SKM-1 treated with dmso at 0.1 percent for 144 hours (cell line): ENCODE results near the gene PIAS2.
A peak's percentile ranks its signal among the peaks of the same experiment; 100 is the strongest.

Experiments used
- DNase-seq: peaks from one replicate; lab custom pipeline; 2025; ENCODE audit not compliant: unreplicated experiment; lab: John Stamatoyannopoulos, UW

PIAS2 gene

GRCh38 chr18:46768166-46768921 lies 149.0 kb downstream of the PIAS2 start:
- no peak for DNase-seq

- DNase-seq: no peak
Measured at GRCh38 chr18:46767217-46767616, 150.1 kb downstream of the PIAS2 start.

- DNase-seq: no peak
Measured at GRCh38 chr18:46764586-46764985, 152.7 kb downstream of the PIAS2 start.

GRCh38 chr18:46761059-46761769 lies 156.1 kb downstream of the PIAS2 start:
- DNase-seq: no peak

GRCh38 chr18:46759890-46760289 lies 157.4 kb downstream of the PIAS2 start:
- no peak for DNase-seq

- DNase-seq: no peak
Measured at GRCh38 chr18:46756559-46757201, 160.6 kb downstream of the PIAS2 start, which contains the start of gene ST8SIA5. Gene ST8SIA5 (minus strand): TSS chr18:46757053. CDS start chr18:46756508, 545 bp downstream.

- DNase-seq: no peak
Measured at GRCh38 chr18:46756025-46756558, 161.2 kb downstream of the PIAS2 start.

GRCh38 chr18:46755315-46756024 lies 161.8 kb downstream of the PIAS2 start:
- DNase-seq: no peak

GRCh38 chr18:46754661-46755292 lies 162.5 kb downstream of the PIAS2 start:
- DNase-seq: no peak

GRCh38 chr18:46754188-46754587 lies 163.1 kb downstream of the PIAS2 start:
- peak; percentile 13 for DNase-seq
